ENCODE data around the gene RMDN2. TPM values are rescaled to one million over a fixed set of nuclear protein-coding genes. Genes with fewer than 3 reads are reported as not detected.

Gene RMDN2
- polyA plus RNA-seq, 1 donor (not counting 4 experiments of a cell fraction or from before 2014, with no cell fraction given), result 9.3 TPM

GRCh38 chr2:37904993-37905392, 20.1 kb upstream of the RMDN2 start:
- FAIRE-seq (no peak), DNase-seq (ENCODE audit: low read depth, low spot score) (no peak)
- H3K9me1 ChIP-seq (ENCODE audit: control insufficient read depth, extremely low read depth, insufficient read depth, low read length), result no peaks in the 10 kb centered on the region
- no peaks in the 10 kb centered on the region for H3K79me2 ChIP-seq (ENCODE audit: control insufficient read depth, insufficient read depth, low read length)
- no peaks in the 10 kb centered on the region for H3K9me3 ChIP-seq (ENCODE audit: control insufficient read depth, low read depth, low read length)
- dilution Hi-C loops (cut with MboI; ENCODE audit: extremely low pct_ligation_motif_present, low sequenced_read_pairs), result no loop called here
- no peak overlapping the region for H3K4me2 ChIP-seq (ENCODE audit: control insufficient read depth, extremely low read depth, insufficient read depth, low read depth, low read length)
- no peaks in the 10 kb centered on the region for H3K36me3 ChIP-seq (ENCODE audit: control insufficient read depth in 2 of 2, extremely low read depth in 1 of 2, insufficient read depth in 2 of 2, low read length in 2 of 2)
- peaks cover 15% of the 10 kb centered on the region for H3K4me1 ChIP-seq (ENCODE audit: control insufficient read depth, extremely low read depth, insufficient read depth, low read length)
- no peaks in the 10 kb centered on the region for H3K27me3 ChIP-seq (ENCODE audit: control insufficient read depth, extremely low read depth, insufficient read depth, low read length)
- H2AFZ ChIP-seq (ENCODE audit: control insufficient read depth, low read length), result no peak overlapping the region
- no peak for TF ChIP-seq EZH2 (IDR thresholded peaks at IDR 0.05; ENCODE audit: low read length)
- no peak for TF ChIP-seq CTCF (optimal IDR thresholded peaks at IDR 0.05 in 1 of 3, IDR thresholded peaks at IDR 0.05 in 1 of 3, conservative IDR thresholded peaks at IDR 0.05 in 1 of 3; ENCODE audit: extremely low read depth in 1 of 3, insufficient read depth in 2 of 3, low read length in 3 of 3)
- no peak overlapping the region for H3K9ac ChIP-seq (ENCODE audit: control insufficient read depth, extremely low read depth, insufficient read depth, low read length)
- H3K4me3 ChIP-seq (ENCODE audit: control insufficient read depth in 2 of 3, extremely low read depth in 1 of 3, insufficient read depth in 2 of 3, low read depth in 1 of 3, low read length in 3 of 3), result no peak overlapping the region
- H4K20me1 ChIP-seq (ENCODE audit: control insufficient read depth, extremely low read depth, insufficient read depth, low read length), result no peaks in the 10 kb centered on the region
- no peak overlapping the region for H3K27ac ChIP-seq (ENCODE audit: control insufficient read depth, insufficient read depth, low read length)

- no peaks in the 10 kb centered on the region for H3K9me1 ChIP-seq (ENCODE audit: control insufficient read depth, extremely low read depth, insufficient read depth, low read length)
- peaks cover 17% of the 10 kb centered on the region for H3K4me1 ChIP-seq (ENCODE audit: control insufficient read depth, extremely low read depth, insufficient read depth, low read length)
- H3K36me3 ChIP-seq (ENCODE audit: control insufficient read depth in 2 of 2, extremely low read depth in 1 of 2, insufficient read depth in 2 of 2, low read length in 2 of 2), result no peaks in the 10 kb centered on the region
- no peaks in the 10 kb centered on the region for H3K27me3 ChIP-seq (ENCODE audit: control insufficient read depth, extremely low read depth, insufficient read depth, low read length)
- H3K79me2 ChIP-seq (ENCODE audit: control insufficient read depth, insufficient read depth, low read length), result no peaks in the 10 kb centered on the region
- no peak for FAIRE-seq
- dilution Hi-C loops (cut with MboI; ENCODE audit: extremely low pct_ligation_motif_present, low sequenced_read_pairs), result no loop called here
- H3K9me3 ChIP-seq (ENCODE audit: control insufficient read depth, low read depth, low read length), result no peaks in the 10 kb centered on the region
- no peak overlapping the region for H3K9ac ChIP-seq (ENCODE audit: control insufficient read depth, extremely low read depth, insufficient read depth, low read length)
- H3K27ac ChIP-seq (ENCODE audit: control insufficient read depth, insufficient read depth, low read length), result no peak overlapping the region
- H3K4me3 ChIP-seq (ENCODE audit: control insufficient read depth in 2 of 3, extremely low read depth in 1 of 3, insufficient read depth in 2 of 3, low read depth in 1 of 3, low read length in 3 of 3), result no peak overlapping the region
- no peak overlapping the region for H2AFZ ChIP-seq (ENCODE audit: control insufficient read depth, low read length)
- H3K4me2 ChIP-seq (ENCODE audit: control insufficient read depth, extremely low read depth, insufficient read depth, low read depth, low read length), result no peak overlapping the region
- TF ChIP-seq EZH2 (IDR thresholded peaks at IDR 0.05; ENCODE audit: low read length), result no peak
- no peak for TF ChIP-seq CTCF (optimal IDR thresholded peaks at IDR 0.05 in 1 of 3, IDR thresholded peaks at IDR 0.05 in 1 of 3, conservative IDR thresholded peaks at IDR 0.05 in 1 of 3; ENCODE audit: extremely low read depth in 1 of 3, insufficient read depth in 2 of 3, low read length in 3 of 3)
- DNase-seq (ENCODE audit: low read depth, low spot score), result no peak
- H4K20me1 ChIP-seq (ENCODE audit: control insufficient read depth, extremely low read depth, insufficient read depth, low read length), result no peaks in the 10 kb centered on the region
Measured at GRCh38 chr2:37906131-37906530, 19.0 kb upstream of the RMDN2 start.

All from keratinocyte (primary cell).